ENCODE data around the gene MLEC.

- no peak for TF ChIP-seq CTCF (IDR thresholded peaks at IDR 0.05; ENCODE audit: poor library complexity)
- no peak for TF ChIP-seq EZH2phosphoT487 (IDR thresholded peaks at IDR 0.05; ENCODE audit: low read depth, severe bottlenecking, unreplicated experiment)
- no peak for TF ChIP-seq EZH2 (IDR thresholded peaks at IDR 0.05; ENCODE audit: borderline replicate concordance)
These were observed 23.9 kb downstream of the MLEC start for GRCh38 chr12:120710805-120711296.
